SK-N-MC (cell line): Measurements from ENCODE around the gene AK8.

Source experiments
- EZH2 ChIP-seq: fragments of 200-600 bp; sonication (generic); IDR thresholded peaks from one replicate; pipeline ENCODE4 v1.6.1; 2017; ENCODE audit warnings: antibody characterized with exemption
- POLR2AphosphoS5 ChIP-seq: IDR thresholded peaks from 2 replicates; pipeline ENCODE4 v1.6.1; 2012; ENCODE audit warnings: mild to moderate bottlenecking, low read depth, low read length, borderline replicate concordance

- TF ChIP-seq EZH2 (no peak), POLR2AphosphoS5 (no peak)
These were observed 31.2 kb upstream of the AK8 start for GRCh38 chr9:132909311-132909710.
